GM12865 (cell line): ENCODE results near the gene FAM89B.

ENCODE experiments used
- DNase-seq: peaks from one replicate; pipeline ENCODE4 v3.0.0; 2010; ENCODE audit warnings: low read depth
- H3K4me3 ChIP-seq: 2 replicates; pipeline ENCODE4 v1.5.1; 2011; ENCODE audit warnings: mild to moderate bottlenecking, low read depth, low read length, control low read depth
- TF ChIP-seq, protein P1 (sequence below): IDR thresholded peaks from 2 replicates; pipeline ENCODE4 v1.5.1; 2011; ENCODE audit warnings: low read length, control low read depth, low read depth, inconsistent platforms; ENCODE audit not compliant: insufficient read depth; ENCODE audit errors: missing control alignments

The FAM89B gene

GRCh38 chr11:65526744-65527143 is 45.6 kb upstream of the FAM89B start:
- DNase-seq = no peak
- TF ChIP-seq, protein P1, sequence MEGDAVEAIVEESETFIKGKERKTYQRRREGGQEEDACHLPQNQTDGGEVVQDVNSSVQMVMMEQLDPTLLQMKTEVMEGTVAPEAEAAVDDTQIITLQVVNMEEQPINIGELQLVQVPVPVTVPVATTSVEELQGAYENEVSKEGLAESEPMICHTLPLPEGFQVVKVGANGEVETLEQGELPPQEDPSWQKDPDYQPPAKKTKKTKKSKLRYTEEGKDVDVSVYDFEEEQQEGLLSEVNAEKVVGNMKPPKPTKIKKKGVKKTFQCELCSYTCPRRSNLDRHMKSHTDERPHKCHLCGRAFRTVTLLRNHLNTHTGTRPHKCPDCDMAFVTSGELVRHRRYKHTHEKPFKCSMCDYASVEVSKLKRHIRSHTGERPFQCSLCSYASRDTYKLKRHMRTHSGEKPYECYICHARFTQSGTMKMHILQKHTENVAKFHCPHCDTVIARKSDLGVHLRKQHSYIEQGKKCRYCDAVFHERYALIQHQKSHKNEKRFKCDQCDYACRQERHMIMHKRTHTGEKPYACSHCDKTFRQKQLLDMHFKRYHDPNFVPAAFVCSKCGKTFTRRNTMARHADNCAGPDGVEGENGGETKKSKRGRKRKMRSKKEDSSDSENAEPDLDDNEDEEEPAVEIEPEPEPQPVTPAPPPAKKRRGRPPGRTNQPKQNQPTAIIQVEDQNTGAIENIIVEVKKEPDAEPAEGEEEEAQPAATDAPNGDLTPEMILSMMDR = no peak
- H3K4me3 ChIP-seq = no peak overlapping the region

DNA sequence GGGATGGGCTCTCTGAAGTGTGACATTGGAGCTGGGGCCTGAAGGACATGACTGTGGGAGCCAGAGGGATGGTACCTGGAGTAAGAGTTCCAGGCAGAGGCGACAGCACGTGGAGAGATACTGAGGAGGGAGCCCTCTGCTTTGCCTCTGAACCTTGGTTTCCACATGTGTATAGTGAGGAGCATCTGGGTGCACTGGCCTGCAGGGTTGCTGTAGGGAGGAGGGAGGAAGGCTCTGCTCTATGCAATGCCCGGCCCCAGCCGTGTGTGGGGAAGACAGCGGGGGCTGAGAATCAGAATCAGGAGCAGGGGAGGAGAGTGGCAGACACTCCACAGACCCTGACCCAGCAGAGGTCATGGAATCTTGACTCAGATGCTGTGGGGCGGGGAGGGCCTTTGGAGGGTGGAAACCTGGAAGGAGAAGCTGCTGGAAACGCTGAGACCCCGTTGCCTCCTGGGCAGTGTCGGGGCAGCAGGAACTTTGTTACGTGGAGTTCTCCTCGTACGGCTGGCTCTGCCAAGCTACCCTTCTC is 43.5 kb upstream of the FAM89B start:
- TF ChIP-seq, protein P1 = no peak
- DNase-seq = no peak
- H3K4me3 ChIP-seq = no peak overlapping the region

- TF ChIP-seq, protein P1 = no peak
- no peak for DNase-seq
- no peak overlapping the region for H3K4me3 ChIP-seq
These were observed 42.7 kb upstream of the FAM89B start for GRCh38 chr11:65529475-65530156.

GRCh38 chr11:65530157-65530496 is 42.2 kb upstream of the FAM89B start:
- no peak overlapping the region for H3K4me3 ChIP-seq
- TF ChIP-seq, protein P1 = peak; percentile 27
- no peak for DNase-seq

GRCh38 chr11:65532388-65533064 is 39.8 kb upstream of the FAM89B start:
- TF ChIP-seq, protein P1 = no peak
- DNase-seq = no peak
- H3K4me3 ChIP-seq = no peak overlapping the region

GRCh38 chr11:65535102-65535501 is 37.2 kb upstream of the FAM89B start:
- DNase-seq = no peak
- TF ChIP-seq, protein P1 = no peak
- no peak overlapping the region for H3K4me3 ChIP-seq
